HuH-7 (cell line): Measurements from ENCODE around the gene MOB2.

Experiments
- DNase-seq: peaks from one replicate; pipeline ENCODE4 v3.0.0; 2011; ENCODE audit warnings: low spot score

MOB2 gene

DNA sequence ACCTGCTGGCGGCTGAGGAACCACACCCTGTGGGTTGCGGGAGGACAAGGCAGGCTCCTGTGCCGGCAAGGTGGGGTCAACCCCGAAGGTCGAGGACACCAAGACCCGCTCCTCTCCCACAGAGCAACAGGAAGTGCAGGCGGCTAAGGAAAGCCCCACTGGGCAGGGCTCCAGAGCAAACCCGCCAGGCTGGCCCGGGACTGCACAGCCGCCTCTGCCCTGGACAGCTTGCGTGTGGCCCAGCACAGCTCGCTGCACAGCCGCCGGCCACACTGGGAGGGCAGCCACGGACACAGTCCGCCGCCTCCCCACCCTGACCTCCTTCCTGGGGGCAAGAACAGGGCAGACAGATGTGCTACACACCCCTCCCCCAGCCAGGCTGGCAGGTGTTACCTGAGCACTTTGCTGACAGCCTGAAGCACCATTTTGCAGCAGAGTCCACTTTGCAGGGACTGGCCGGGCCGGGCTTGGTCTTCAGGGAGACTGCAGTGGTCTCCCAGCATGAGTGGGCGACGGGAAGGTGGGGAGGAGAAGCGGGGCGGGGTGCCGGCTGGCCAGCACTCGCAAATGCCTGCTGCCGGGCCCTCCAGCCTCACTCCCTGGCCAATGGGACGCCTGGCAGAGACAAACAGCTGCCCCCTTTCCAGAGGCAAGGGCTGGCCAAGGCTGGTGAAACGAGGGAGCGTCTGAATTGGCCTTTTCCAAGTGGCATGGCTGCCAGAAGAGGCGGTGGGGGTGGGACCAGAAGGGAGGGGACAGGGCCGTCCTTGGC, at the start of gene MOB2:
MOB2 (minus strand) TSS at position 726 of the 772 bp plus-strand sequence; CDS start at position 503, 223 bp downstream.
- DNase-seq: no peak

GRCh38 chr11:1534682-1535081, 48.1 kb upstream of the MOB2 start:
- no peak for DNase-seq

- no peak for DNase-seq
These were observed 47.6 kb upstream of the MOB2 start for GRCh38 chr11:1534171-1534570.

DNA sequence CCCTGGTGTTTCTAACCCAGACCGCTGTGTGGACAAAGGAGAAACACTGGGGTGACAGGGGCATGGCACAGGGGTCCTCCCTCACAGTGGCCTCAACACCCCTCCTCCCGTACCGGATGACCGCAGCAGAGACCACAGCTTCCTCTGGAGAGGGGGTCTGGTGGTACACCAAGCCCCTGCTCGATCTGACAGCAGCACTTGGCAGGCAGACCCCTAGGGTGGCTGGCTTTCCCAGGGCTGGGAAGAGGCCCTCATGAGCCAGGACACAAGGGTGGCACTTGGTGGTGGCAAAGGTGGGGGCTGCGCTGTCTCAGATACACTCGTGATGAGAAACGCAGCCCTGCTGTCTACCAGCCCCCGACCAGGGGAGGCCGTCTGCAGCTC, 46.8 kb upstream of the MOB2 start:
- no peak for DNase-seq

GRCh38 chr11:1532606-1533341, 46.2 kb upstream of the MOB2 start:
- no peak for DNase-seq

DNA sequence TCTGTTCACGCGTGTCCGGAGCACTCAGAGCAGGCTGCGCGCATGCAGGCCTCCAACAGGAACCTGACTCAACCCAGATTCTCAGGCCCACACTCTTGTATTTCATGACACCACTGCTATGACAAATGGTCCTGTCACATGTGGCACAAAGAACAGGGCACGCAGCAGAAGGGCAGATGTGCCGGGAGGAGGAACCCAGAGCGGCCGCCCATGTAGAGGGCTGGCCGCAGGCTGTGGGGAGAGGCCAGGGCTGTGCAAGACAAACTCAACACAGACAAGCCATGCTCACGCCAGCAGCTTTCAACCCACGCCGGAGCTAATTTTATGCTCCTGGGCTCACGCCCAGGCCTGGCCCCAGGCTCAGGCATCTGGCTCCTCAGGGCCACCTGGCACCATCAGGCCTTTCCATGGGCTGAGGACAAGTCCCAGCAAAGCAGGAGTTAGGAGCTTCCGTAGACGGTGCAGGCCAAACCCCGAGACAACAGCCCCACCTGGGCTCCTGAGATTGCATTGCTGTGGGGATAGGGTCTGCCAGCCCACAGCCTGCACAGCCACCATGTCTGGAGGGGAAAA, 45.5 kb upstream of the MOB2 start:
- DNase-seq: no peak

GRCh38 chr11:1531449-1532013, 45.0 kb upstream of the MOB2 start:
- no peak for DNase-seq

DNA sequence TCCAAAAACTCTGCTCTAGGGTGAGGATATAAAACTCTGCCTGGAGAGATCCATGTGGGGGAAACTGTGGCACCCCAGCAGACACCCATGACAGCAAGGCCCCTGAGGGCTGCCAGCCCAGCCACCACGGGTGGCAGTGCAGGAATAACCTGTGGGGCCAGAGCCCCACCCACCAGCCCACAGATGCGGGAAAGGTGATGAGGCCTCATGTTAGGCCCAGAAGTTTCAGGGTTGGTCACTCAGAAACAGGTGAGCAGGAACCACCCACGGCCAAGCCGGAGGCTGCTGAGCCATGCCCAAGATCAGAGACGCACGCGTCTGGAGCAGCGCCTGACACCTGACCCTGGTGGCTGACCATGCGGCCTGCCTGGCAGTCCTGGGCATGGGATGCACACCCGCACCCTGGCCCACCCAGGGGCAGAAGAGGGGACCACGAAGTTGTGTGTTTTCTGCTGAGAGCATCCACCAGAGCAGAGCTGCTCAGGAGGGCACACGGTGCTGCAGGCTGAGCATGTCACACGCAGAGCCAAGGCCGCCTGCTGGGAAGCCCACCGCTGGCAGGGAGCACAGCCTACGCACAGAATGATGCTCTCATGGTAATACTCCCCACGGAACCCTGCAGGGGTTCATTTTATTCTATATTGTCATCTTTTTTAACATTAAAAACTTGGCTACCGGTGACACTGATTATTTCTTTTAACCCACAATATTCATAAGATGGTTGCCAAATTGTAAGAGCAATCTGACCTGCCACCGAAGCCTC, 44.3 kb upstream of the MOB2 start:
- no peak for DNase-seq

GRCh38 chr11:1529774-1530173, 43.2 kb upstream of the MOB2 start:
- DNase-seq: no peak

DNA sequence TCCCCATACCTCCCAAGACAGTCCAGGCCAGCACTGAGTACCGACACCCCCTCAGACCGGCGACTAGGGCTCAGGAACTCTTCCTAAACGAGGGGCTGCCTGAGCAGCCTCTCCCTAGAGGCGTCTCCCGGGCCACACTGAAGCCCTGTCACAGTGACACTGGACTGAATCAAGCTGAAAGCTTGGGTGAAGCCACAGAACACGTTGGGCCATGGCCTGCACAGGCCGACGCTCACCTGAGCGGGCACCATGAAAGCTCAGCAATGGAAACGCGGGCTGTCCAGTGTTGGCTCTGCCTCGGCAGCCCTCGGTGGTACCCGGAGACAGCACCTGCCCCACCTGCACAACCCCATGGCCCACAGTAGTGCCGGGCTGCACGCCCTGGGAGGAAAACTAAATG, 42.7 kb upstream of the MOB2 start:
- DNase-seq: no peak

DNA sequence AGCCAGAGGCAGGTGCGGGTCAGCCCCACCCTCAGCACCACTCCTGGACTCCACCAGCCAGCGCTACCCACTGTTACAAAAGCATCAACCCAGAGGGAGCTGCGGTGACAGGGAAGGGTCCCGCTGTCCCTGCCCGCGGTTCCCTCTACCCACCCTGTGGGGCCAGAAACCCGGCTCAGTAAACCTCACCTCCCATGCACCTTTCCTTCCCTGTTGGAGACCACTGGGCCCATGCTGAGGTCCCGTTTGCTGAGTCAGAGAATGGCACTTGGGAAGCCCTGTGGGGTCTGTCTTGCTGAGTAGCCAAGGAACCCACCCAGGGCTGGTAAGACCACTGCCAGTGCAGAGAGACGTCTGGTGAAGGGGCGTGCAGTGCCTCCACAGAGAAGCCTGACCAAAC, 42.1 kb upstream of the MOB2 start:
- no peak for DNase-seq

GRCh38 chr11:1526785-1527184, 40.2 kb upstream of the MOB2 start:
- DNase-seq: no peak

- DNase-seq: no peak
These were observed 37.2 kb upstream of the MOB2 start for GRCh38 chr11:1523779-1524178.

GRCh38 chr11:1523077-1523476, 36.5 kb upstream of the MOB2 start:
- no peak for DNase-seq

- no peak for DNase-seq
These were observed 35.5 kb upstream of the MOB2 start for GRCh38 chr11:1522081-1522424.

- no peak for DNase-seq
These were observed 35.0 kb upstream of the MOB2 start for GRCh38 chr11:1521382-1522080.

- no peak for DNase-seq
These were observed 34.2 kb upstream of the MOB2 start for GRCh38 chr11:1520663-1521267.

GRCh38 chr11:1520209-1520662, 33.7 kb upstream of the MOB2 start:
- no peak for DNase-seq

DNA sequence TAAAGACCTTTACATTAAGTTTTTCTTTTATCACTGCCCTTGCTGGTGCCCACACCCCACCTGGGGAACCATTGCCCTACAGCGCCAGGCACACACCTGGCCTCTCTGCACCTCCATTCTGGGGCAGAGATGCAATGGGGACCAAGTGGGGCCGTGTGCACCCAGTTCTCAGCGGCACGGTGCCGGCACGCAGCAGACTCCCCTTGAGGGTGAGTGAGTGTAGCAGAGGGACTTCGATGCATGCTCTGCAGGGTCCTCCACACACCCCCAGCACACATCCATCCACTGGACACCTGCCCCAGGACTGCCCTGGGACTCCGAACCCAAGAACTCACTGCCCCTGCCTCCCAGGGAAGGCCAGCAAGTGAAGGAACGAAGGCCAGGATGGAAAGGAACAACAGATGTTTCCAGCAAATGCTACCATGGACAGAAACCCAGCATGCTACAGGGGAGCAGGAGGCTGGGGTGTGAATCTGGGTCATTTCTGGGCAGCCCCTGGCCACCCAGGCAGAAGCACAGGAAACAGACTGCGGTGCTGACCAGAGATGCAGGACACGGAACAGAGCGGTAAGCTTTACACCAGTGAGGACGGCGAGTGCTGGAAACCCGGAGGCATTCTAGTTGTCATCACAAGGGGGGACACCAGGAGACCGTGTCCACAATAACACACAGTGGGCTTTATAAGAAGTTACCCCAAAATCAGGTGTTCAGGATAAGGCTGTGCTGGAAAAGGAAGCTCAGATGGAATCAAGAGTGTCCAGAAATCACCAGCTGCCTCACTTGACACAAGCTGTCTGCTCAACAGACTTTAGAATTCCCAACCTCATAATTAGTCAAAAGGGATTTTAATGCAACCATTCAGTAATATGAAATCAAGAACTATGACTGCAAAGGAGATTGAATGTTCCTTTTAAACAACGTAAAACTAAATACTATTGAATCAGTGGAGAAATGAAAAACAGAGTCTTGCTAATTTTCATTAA, 32.7 kb upstream of the MOB2 start:
- DNase-seq: no peak

DNA sequence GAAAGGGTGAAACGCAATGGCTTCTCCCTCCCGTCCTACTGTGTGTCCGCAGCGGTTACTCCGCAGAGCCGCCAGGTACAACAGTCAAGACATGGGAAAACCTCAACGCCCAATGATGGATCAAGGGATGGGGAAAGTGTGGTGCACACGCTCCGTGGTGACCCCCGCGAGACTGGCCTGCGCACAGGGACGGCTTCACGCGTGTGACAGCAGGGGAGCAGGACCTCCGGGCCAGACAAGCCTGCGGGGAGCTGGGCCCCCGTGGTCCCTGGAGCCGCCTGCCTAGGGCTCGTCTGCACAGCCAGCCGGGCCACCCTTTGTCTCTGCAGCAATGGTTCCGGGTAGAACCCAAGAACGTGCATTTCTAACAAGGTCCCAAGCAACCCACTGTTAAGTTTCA, 31.7 kb upstream of the MOB2 start:
- no peak for DNase-seq
